ENCODE measurements around the gene EPHA4. TPM values are rescaled to one million over a fixed set of nuclear protein-coding genes. Genes with fewer than 3 reads are reported as not detected.

EPHA4 gene
- total RNA-seq, 2 donors from 2014 or later = 8.9 to 17.1 TPM

- Histone ChIP-seq H3K36me3 (no peaks in the 10 kb centered on the region), H3K27me3 (no peaks in the 10 kb centered on the region)
- intact Hi-C loops (cut with DNase I) = loop anchor here (10.0 kb wide), 1 partner anchor 85 kb away; no protein-coding TSS in a partner anchor
These were observed 2.7 kb downstream of the EPHA4 start for GRCh38 chr2:221569425-221569845.

GRCh38 chr2:221568299-221568698, 3.8 kb downstream of the EPHA4 start:
- H3K27me3 ChIP-seq = no peaks in the 10 kb centered on the region
- no peak overlapping the region for H3K9ac ChIP-seq (ENCODE audit: low read depth in 2 of 2, low read length in 2 of 2)
- no peaks in the 10 kb centered on the region for H3K36me3 ChIP-seq
- no peak overlapping the region for H3K27ac ChIP-seq
- DNase-seq = no peak
- TF ChIP-seq, protein P1, sequence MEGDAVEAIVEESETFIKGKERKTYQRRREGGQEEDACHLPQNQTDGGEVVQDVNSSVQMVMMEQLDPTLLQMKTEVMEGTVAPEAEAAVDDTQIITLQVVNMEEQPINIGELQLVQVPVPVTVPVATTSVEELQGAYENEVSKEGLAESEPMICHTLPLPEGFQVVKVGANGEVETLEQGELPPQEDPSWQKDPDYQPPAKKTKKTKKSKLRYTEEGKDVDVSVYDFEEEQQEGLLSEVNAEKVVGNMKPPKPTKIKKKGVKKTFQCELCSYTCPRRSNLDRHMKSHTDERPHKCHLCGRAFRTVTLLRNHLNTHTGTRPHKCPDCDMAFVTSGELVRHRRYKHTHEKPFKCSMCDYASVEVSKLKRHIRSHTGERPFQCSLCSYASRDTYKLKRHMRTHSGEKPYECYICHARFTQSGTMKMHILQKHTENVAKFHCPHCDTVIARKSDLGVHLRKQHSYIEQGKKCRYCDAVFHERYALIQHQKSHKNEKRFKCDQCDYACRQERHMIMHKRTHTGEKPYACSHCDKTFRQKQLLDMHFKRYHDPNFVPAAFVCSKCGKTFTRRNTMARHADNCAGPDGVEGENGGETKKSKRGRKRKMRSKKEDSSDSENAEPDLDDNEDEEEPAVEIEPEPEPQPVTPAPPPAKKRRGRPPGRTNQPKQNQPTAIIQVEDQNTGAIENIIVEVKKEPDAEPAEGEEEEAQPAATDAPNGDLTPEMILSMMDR (IDR thresholded peaks at IDR 0.05) = no peak
- intact Hi-C loops (cut with DNase I) = loop anchor here (10.0 kb wide), 1 partner anchor 83 kb away; no protein-coding TSS in a partner anchor
- no peak overlapping the region for H3K4me3 ChIP-seq
- no peaks in the 10 kb centered on the region for H3K4me1 ChIP-seq
- no peaks in the 10 kb centered on the region for H3K9me3 ChIP-seq

More at GRCh38 chr2:221569425-221569845, 2.7 kb downstream of the EPHA4 start:
- Histone ChIP-seq H3K4me1 (no peaks in the 10 kb centered on the region), H3K9ac (ENCODE audit: low read depth in 2 of 2, low read length in 2 of 2) (no peak overlapping the region), H3K9me3 (no peaks in the 10 kb centered on the region), H3K4me3 (no peak overlapping the region), H3K27ac (no peak overlapping the region)
- TF ChIP-seq, protein P1 (IDR thresholded peaks at IDR 0.05) = no peak
- DNase-seq = no peak

DNA sequence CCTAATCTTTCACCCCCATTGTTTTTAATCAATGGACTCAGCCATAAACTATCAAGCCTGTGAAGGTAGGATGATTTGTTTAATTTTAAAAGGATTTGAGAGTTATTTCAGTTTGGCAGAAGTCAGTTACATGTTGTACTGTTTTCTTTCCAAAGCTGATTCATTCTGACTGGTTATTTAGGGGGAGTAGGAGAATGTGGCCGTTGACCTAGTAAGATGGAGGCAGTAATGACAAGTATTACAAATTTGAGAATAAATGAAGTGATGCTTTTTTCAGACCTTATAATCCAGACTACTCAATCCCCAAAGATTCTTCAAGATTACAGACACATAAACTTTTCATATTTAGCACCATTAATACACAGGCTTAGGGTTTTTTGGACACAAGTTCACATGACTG, 4.3 kb downstream of the EPHA4 start:
- no peaks in the 10 kb centered on the region for H3K4me1 ChIP-seq
- H3K4me3 ChIP-seq = no peak overlapping the region
- DNase-seq = no peak
- H3K36me3 ChIP-seq = no peaks in the 10 kb centered on the region
- H3K27ac ChIP-seq = no peak overlapping the region
- H3K9ac ChIP-seq (ENCODE audit: low read depth in 2 of 2, low read length in 2 of 2) = no peak overlapping the region
- H3K9me3 ChIP-seq = no peaks in the 10 kb centered on the region
- intact Hi-C loops (cut with DNase I) = loop anchor here (10.0 kb wide), 1 partner anchor 83 kb away; no protein-coding TSS in a partner anchor
- TF ChIP-seq, protein P1 (IDR thresholded peaks at IDR 0.05) = no peak
- H3K27me3 ChIP-seq = no peaks in the 10 kb centered on the region

- intact Hi-C loops (cut with DNase I) = loop anchor here (10.0 kb wide), 1 partner anchor 82 kb away; no protein-coding TSS in a partner anchor
- no peak overlapping the region for H3K9ac ChIP-seq (ENCODE audit: low read depth in 2 of 2, low read length in 2 of 2)
- no peaks in the 10 kb centered on the region for H3K4me1 ChIP-seq
- TF ChIP-seq, protein P1 (IDR thresholded peaks at IDR 0.05) = no peak
- no peaks in the 10 kb centered on the region for H3K27me3 ChIP-seq
- H3K36me3 ChIP-seq = no peaks in the 10 kb centered on the region
- no peak for DNase-seq
- no peaks in the 10 kb centered on the region for H3K9me3 ChIP-seq
- no peak overlapping the region for H3K4me3 ChIP-seq
- no peak overlapping the region for H3K27ac ChIP-seq
These were observed 4.8 kb downstream of the EPHA4 start for GRCh38 chr2:221567231-221567760.

DNA sequence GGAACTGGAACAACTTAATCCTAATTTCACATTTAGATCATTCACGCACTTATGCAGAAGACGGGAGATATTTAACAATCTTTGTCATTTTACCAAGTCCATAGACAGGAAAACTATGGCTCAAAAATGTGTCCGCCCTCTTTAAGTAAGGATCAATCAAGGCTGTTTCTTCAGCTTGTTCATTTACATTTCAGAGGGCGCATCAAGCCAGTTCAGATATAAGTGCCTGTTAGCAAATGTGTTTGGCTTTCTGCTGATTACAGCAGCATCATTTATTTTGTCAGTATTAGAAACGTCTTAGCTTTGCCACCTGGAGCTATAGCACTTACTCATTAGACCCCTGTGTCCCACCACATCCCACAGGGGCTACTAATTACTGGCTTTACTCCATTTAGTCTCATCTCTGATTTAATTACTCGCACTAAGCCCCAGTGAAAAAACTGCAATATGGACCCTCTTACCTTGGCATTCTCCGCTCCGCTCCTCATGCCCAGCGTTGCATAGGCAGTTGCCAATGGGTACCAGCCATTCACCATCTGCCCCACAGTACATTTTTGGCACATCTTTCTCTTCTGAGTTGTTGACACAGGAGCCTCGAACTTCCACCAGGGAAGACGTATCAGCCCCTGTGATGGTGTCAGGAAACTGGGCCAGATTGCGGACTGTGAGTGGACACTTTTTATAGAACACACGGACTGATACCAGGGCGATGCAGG, 8.7 kb downstream of the EPHA4 start:
- no peak overlapping the region for H3K4me3 ChIP-seq
- no peaks in the 10 kb centered on the region for H3K9me3 ChIP-seq
- no peaks in the 10 kb centered on the region for H3K4me1 ChIP-seq
- H3K36me3 ChIP-seq = no peaks in the 10 kb centered on the region
- TF ChIP-seq, protein P1 (IDR thresholded peaks at IDR 0.05) = no peak
- H3K27ac ChIP-seq = no peak overlapping the region
- H3K9ac ChIP-seq (ENCODE audit: low read depth in 2 of 2, low read length in 2 of 2) = no peak overlapping the region
- no peak for DNase-seq
- H3K27me3 ChIP-seq = no peaks in the 10 kb centered on the region
- intact Hi-C loops (cut with DNase I) = loop anchor here (10.0 kb wide), 1 partner anchor 79 kb away; no protein-coding TSS in a partner anchor
